SK-N-SH treated with all-trans-retinoic acid at 6 μM for 48 hours (cell line): Measurements from ENCODE around the gene ARHGEF7.

ENCODE experiments used
- ATAC-seq: fragments of 200-7000 bp; cut with Tn5 transposase; 3 replicates; pipeline ENCODE4 v1.9.1; 2020; ENCODE audit warnings: mild to moderate bottlenecking, moderate library complexity
- ARNTL ChIP-seq: fragments of 450-650 bp; formaldehyde crosslinking; IDR thresholded peaks from 2 replicates; pipeline ENCODE4 v1.5.0; 2020; ENCODE audit warnings: low read depth, mild to moderate bottlenecking, moderate library complexity, borderline replicate concordance
- BACH2 ChIP-seq: fragments of 250-450 bp; sonication (Bioruptor Pico); IDR thresholded peaks from 2 replicates; pipeline ENCODE4 v1.9.0; 2021; ENCODE audit warnings: mild to moderate bottlenecking, borderline replicate concordance
- CREB5 ChIP-seq: fragments of 250-450 bp; sonication (Bioruptor Pico); IDR thresholded peaks from 2 replicates; pipeline ENCODE4 v1.5.1; 2020; ENCODE audit warnings: low read depth, mild to moderate bottlenecking, moderate library complexity
- CSDC2 ChIP-seq: fragments of 250-450 bp; sonication (Bioruptor Pico); IDR thresholded peaks from 2 replicates; pipeline ENCODE4 v1.5.0; 2020; ENCODE audit warnings: mild to moderate bottlenecking, moderate library complexity
- ESRRG ChIP-seq: fragments of 250-450 bp; sonication (Bioruptor Pico); IDR thresholded peaks from 2 replicates; pipeline ENCODE4 v1.6.1; 2021; ENCODE audit warnings: mild to moderate bottlenecking
- GLIS3 ChIP-seq: fragments of 250-450 bp; sonication (Bioruptor Pico); IDR thresholded peaks from 2 replicates; pipeline ENCODE4 v1.5.0; 2020; ENCODE audit warnings: mild to moderate bottlenecking, moderate library complexity
- ISL1 ChIP-seq: fragments of 250-450 bp; sonication (Bioruptor Pico); IDR thresholded peaks from 2 replicates; pipeline ENCODE4 v2.1.2; 2022; ENCODE audit warnings: mild to moderate bottlenecking, moderate library complexity
- OSR1 ChIP-seq: fragments of 250-450 bp; sonication (Bioruptor Pico); IDR thresholded peaks from 2 replicates; pipeline ENCODE4 v1.8.0; 2022; ENCODE audit warnings: moderate library complexity, mild to moderate bottlenecking, inconsistent platforms
- PATZ1 ChIP-seq: fragments of 250-450 bp; sonication (Bioruptor Pico); IDR thresholded peaks from 2 replicates; pipeline ENCODE4 v1.8.0; 2020; ENCODE audit warnings: mild to moderate bottlenecking, moderate library complexity, borderline replicate concordance
- POU6F1 ChIP-seq: fragments of 250-450 bp; sonication (Bioruptor Pico); IDR thresholded peaks from 2 replicates; pipeline ENCODE4 v1.8.0; 2021; ENCODE audit warnings: low read depth, mild to moderate bottlenecking, moderate library complexity, borderline replicate concordance
- PPARA ChIP-seq: fragments of 250-450 bp; sonication (Bioruptor Pico); IDR thresholded peaks from 2 replicates; pipeline ENCODE4 v1.5.0; 2020; ENCODE audit warnings: mild to moderate bottlenecking, borderline replicate concordance
- RARB ChIP-seq: fragments of 250-450 bp; sonication (Bioruptor Pico); IDR thresholded peaks from 2 replicates; pipeline ENCODE4 v1.8.0; 2021; ENCODE audit warnings: mild to moderate bottlenecking, moderate library complexity
- SNAI2 ChIP-seq: fragments of 250-450 bp; sonication (Bioruptor Pico); IDR thresholded peaks from 2 replicates; pipeline ENCODE4 v1.5.0; 2020; ENCODE audit warnings: mild to moderate bottlenecking, moderate library complexity
- TCF4 ChIP-seq: fragments of 250-450 bp; sonication (Bioruptor Pico); IDR thresholded peaks from 2 replicates; pipeline ENCODE4 v1.8.0; 2021; ENCODE audit warnings: mild to moderate bottlenecking, moderate library complexity, borderline replicate concordance
- TOX ChIP-seq: fragments of 250-450 bp; sonication (Bioruptor Pico); IDR thresholded peaks from 2 replicates; pipeline ENCODE4 v1.8.0; 2021; ENCODE audit warnings: mild to moderate bottlenecking, moderate library complexity, borderline replicate concordance
- TSHZ2 ChIP-seq: fragments of 250-450 bp; sonication (Bioruptor Pico); IDR thresholded peaks from 2 replicates; pipeline ENCODE4 v1.5.0; 2020; ENCODE audit warnings: mild to moderate bottlenecking, moderate library complexity
- ZC3H10 ChIP-seq: fragments of 250-450 bp; sonication (Bioruptor Pico); IDR thresholded peaks from 2 replicates; pipeline ENCODE4 v1.5.1; 2021; ENCODE audit warnings: mild to moderate bottlenecking, moderate library complexity
- ZFP3 ChIP-seq: fragments of 250-450 bp; sonication (Bioruptor Pico); IDR thresholded peaks from 2 replicates; pipeline ENCODE4 v1.5.0; 2020; ENCODE audit warnings: mild to moderate bottlenecking, moderate library complexity
- ZFP30 ChIP-seq: fragments of 450-650 bp; formaldehyde crosslinking; IDR thresholded peaks from 2 replicates; pipeline ENCODE4 v1.5.0; 2022; ENCODE audit warnings: mild to moderate bottlenecking, moderate library complexity
- ZNF565 ChIP-seq: fragments of 450-650 bp; formaldehyde crosslinking; conservative IDR thresholded peaks from 2 replicates; pipeline ENCODE4 v1.5.0; 2020; ENCODE audit warnings: low read depth, mild to moderate bottlenecking, moderate library complexity
- ZNF70 ChIP-seq: fragments of 450-650 bp; formaldehyde crosslinking; IDR thresholded peaks from 2 replicates; pipeline ENCODE4 v1.5.0; 2020; ENCODE audit warnings: mild to moderate bottlenecking, moderate library complexity
- ZNF8 ChIP-seq: fragments of 450-650 bp; formaldehyde crosslinking; IDR thresholded peaks from 2 replicates; pipeline ENCODE4 v1.5.0; 2020; ENCODE audit warnings: mild to moderate bottlenecking, moderate library complexity
- TF ChIP-seq, protein P1 (sequence below): fragments of 250-450 bp; sonication (Bioruptor Pico); IDR thresholded peaks from 2 replicates; pipeline ENCODE4 v1.5.1; 2021; ENCODE audit warnings: mild to moderate bottlenecking, moderate library complexity

ARHGEF7 gene

GRCh38 chr13:111142472-111142871 is 27.4 kb downstream of the ARHGEF7 start:
- TF ChIP-seq TCF4 (CRISPR knock-in tag) (no peak), GLIS3 (no peak), ZC3H10 (CRISPR knock-in tag) (no peak), BACH2 (no peak), CSDC2 (CRISPR knock-in tag) (no peak), PATZ1 (CRISPR knock-in tag) (no peak), TOX (CRISPR knock-in tag) (no peak), ZNF70 (CRISPR knock-in tag) (no peak), ZNF565 (CRISPR knock-in tag) (no peak), PPARA (no peak), ZNF8 (no peak), RARB (CRISPR knock-in tag) (no peak), ZFP3 (CRISPR knock-in tag) (no peak), ESRRG (CRISPR knock-in tag) (no peak), OSR1 (no peak), TSHZ2 (CRISPR knock-in tag) (no peak), CREB5 (CRISPR knock-in tag) (no peak)
- TF ChIP-seq, protein P1, sequence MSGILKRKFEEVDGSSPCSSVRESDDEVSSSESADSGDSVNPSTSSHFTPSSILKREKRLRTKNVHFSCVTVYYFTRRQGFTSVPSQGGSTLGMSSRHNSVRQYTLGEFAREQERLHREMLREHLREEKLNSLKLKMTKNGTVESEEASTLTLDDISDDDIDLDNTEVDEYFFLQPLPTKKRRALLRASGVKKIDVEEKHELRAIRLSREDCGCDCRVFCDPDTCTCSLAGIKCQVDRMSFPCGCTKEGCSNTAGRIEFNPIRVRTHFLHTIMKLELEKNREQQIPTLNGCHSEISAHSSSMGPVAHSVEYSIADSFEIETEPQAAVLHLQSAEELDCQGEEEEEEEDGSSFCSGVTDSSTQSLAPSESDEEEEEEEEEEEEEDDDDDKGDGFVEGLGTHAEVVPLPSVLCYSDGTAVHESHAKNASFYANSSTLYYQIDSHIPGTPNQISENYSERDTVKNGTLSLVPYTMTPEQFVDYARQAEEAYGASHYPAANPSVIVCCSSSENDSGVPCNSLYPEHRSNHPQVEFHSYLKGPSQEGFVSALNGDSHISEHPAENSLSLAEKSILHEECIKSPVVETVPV (CRISPR knock-in tag), result no peak
- no peak for ATAC-seq

GRCh38 chr13:111143865-111144540 is 28.9 kb downstream of the ARHGEF7 start:
- ATAC-seq, result no peak
- TF ChIP-seq ZNF8 (no peak), CREB5 (CRISPR knock-in tag) (no peak), BACH2 (no peak), ESRRG (CRISPR knock-in tag) (no peak), RARB (CRISPR knock-in tag) (no peak), ZFP3 (CRISPR knock-in tag) (no peak), PPARA (no peak), TOX (CRISPR knock-in tag) (no peak), OSR1 (no peak)

- ATAC-seq, result no peak
- TF ChIP-seq GLIS3 (no peak), ISL1 (no peak), SNAI2 (CRISPR knock-in tag) (no peak), CSDC2 (CRISPR knock-in tag) (no peak), POU6F1 (no peak), PATZ1 (CRISPR knock-in tag) (no peak), ZFP30 (CRISPR knock-in tag) (no peak), PPARA (no peak), BACH2 (no peak), ARNTL (CRISPR knock-in tag) (no peak), OSR1 (no peak), ESRRG (CRISPR knock-in tag) (no peak), RARB (CRISPR knock-in tag) (no peak), ZC3H10 (CRISPR knock-in tag) (no peak)
- TF ChIP-seq, protein P1 (CRISPR knock-in tag), result no peak
Observed at GRCh38 chr13:111145071-111145470, 30.0 kb downstream of the ARHGEF7 start.
